GM23248 (cell line): ENCODE results near the gene TBC1D1. TPM values are rescaled to one million over a fixed set of nuclear protein-coding genes. Genes with fewer than 3 reads are reported as not detected.

Experiments
- DNase-seq: peaks from one replicate; pipeline ENCODE4 v3.0.0-alpha.2; 2015
- H2AFZ ChIP-seq: fragments of 200-600 bp; sonication (generic); 2 replicates; pipeline ENCODE4 v1.6.1; 2016; ENCODE audit warnings: antibody characterized with exemption
- H3F3A ChIP-seq: fragments of 200-600 bp; sonication (generic); 2 replicates; pipeline ENCODE4 v1.6.1; 2016; ENCODE audit warnings: mild to moderate bottlenecking, antibody characterized with exemption, mixed run types; ENCODE audit not compliant: insufficient read depth
- H3K27ac ChIP-seq: fragments of 200-600 bp; sonication (generic); 2 replicates; pipeline ENCODE4 v1.5.1; 2016; ENCODE audit warnings: mild to moderate bottlenecking
- H3K27me3 ChIP-seq: fragments of 200-600 bp; sonication (generic); replicated peaks from 2 replicates; pipeline ENCODE4 v1.6.1; 2016; ENCODE audit warnings: mild to moderate bottlenecking; ENCODE audit not compliant: insufficient read depth
- H3K36me3 ChIP-seq: fragments of 200-600 bp; sonication (generic); 2 replicates; pipeline ENCODE4 v1.6.1; 2016; ENCODE audit warnings: low read depth, mild to moderate bottlenecking
- H3K4me1 ChIP-seq: fragments of 200-600 bp; sonication (generic); 2 replicates; pipeline ENCODE4 v1.6.1; 2016; ENCODE audit warnings: mild to moderate bottlenecking; ENCODE audit not compliant: insufficient read depth
- H3K4me2 ChIP-seq: fragments of 200-600 bp; sonication (generic); one replicate; pipeline ENCODE4 v1.6.1; 2016; ENCODE audit warnings: mild to moderate bottlenecking; ENCODE audit not compliant: unreplicated experiment
- H3K4me3 ChIP-seq: fragments of 200-600 bp; sonication (generic); 2 replicates; pipeline ENCODE4 v1.5.1; 2016; ENCODE audit warnings: mild to moderate bottlenecking
- H3K79me2 ChIP-seq: fragments of 200-600 bp; sonication (generic); 2 replicates; pipeline ENCODE4 v1.6.1; 2016; ENCODE audit warnings: mild to moderate bottlenecking; ENCODE audit not compliant: insufficient read depth
- H3K9ac ChIP-seq: fragments of 200-600 bp; sonication (generic); 2 replicates; pipeline ENCODE4 v1.6.1; 2016; ENCODE audit warnings: mild to moderate bottlenecking
- H3K9me2 ChIP-seq: fragments of 200-600 bp; sonication (generic); 2 replicates; pipeline ENCODE4 v1.6.1; 2016; ENCODE audit warnings: mixed run types, mild to moderate bottlenecking, moderate library complexity; ENCODE audit not compliant: insufficient read depth
- H3K9me3 ChIP-seq: fragments of 200-600 bp; sonication (generic); one replicate; pipeline ENCODE4 v1.6.1; 2017; ENCODE audit warnings: low read depth
- H4K20me1 ChIP-seq: fragments of 200-600 bp; sonication (generic); 2 replicates; pipeline ENCODE4 v1.6.0; 2016; ENCODE audit not compliant: insufficient read depth
- EZH2 ChIP-seq: fragments of 200-600 bp; sonication (generic); IDR thresholded peaks from 2 replicates; pipeline ENCODE4 v1.6.1; 2018; ENCODE audit warnings: antibody characterized with exemption, mild to moderate bottlenecking; ENCODE audit not compliant: insufficient read depth, poor library complexity, severe bottlenecking
- EZH2phosphoT487 ChIP-seq: fragments of 200-600 bp; sonication (generic); IDR thresholded peaks from 2 replicates; pipeline ENCODE4 v1.6.1; 2018; ENCODE audit warnings: antibody characterized with exemption, moderate library complexity, mild to moderate bottlenecking, low read depth; ENCODE audit not compliant: insufficient read depth
- WGBS, 2 experiments: methylation state at CpG; one replicate each; pipeline ENCODE4 v1.1.6; 2015 to 2017; ENCODE audit warnings: low lambda C conversion rate in 2 of 2, low coverage in 1 of 2; ENCODE audit errors: missing lambda C conversion rate in 2 of 2; 5-methylcytosine and 5-hydroxymethylcytosine counted together
- in situ Hi-C: fragments of 300-500 bp; cut with MboI; formaldehyde crosslinking; loops from 2 replicates; pipeline ENCODE4 v1.15.0; 2020
- polyA plus RNA-seq: library from polyadenylated mRNA; unstranded; fragments of >200 nt; fragmentation: Nextera tagmentation; extraction: Ambion mirVana; gene quantifications from 2 replicates; pipeline ENCODE4 v1.2.1, GENCODE V29; 2016
- total RNA-seq: library from RNA; depleted of rRNA; stranded (reverse); fragments of >200 nt; shearing (Covaris generic); gene quantifications from 2 replicates; pipeline ENCODE4 v1.2.3, GENCODE V29; 2014

TBC1D1 gene
- total and polyA plus RNA-seq, 2 experiments from 2014 or later, result 12.4 to 34.6 TPM

GRCh38 chr4:37983951-37984350 lies 93.1 kb downstream of the TBC1D1 start:
- H3K4me3 ChIP-seq, result no peak overlapping the region
- no peak for DNase-seq
- H3K9ac ChIP-seq, result no peak overlapping the region
- no peaks in the 10 kb centered on the region for H3F3A ChIP-seq
- peaks cover 50% of the 10 kb centered on the region for H3K79me2 ChIP-seq
- no peaks in the 10 kb centered on the region for H3K27me3 ChIP-seq
- H2AFZ ChIP-seq, result no peak overlapping the region
- H3K9me2 ChIP-seq, result no peaks in the 10 kb centered on the region
- in situ Hi-C loops, result no loop called here
- H3K36me3 ChIP-seq, result no peaks in the 10 kb centered on the region
- H4K20me1 ChIP-seq, result no peaks in the 10 kb centered on the region
- WGBS, 2 experiments, result 68 to 77% methylated on average over 1 of the region's 1 CpG
- no peak overlapping the region for H3K4me2 ChIP-seq
- H3K9me3 ChIP-seq, result no peaks in the 10 kb centered on the region
- H3K27ac ChIP-seq, result no peak overlapping the region
- H3K4me1 ChIP-seq, result peaks cover 5% of the 10 kb centered on the region; the same call in 1 of the 2 replicates
- TF ChIP-seq EZH2phosphoT487 (no peak), EZH2 (no peak)

GRCh38 chr4:37985730-37986275 lies 94.9 kb downstream of the TBC1D1 start:
- Histone ChIP-seq H3K9ac (no peak overlapping the region), H3K9me2 (no peaks in the 10 kb centered on the region), H4K20me1 (no peaks in the 10 kb centered on the region), H3K79me2 (peaks cover 31% of the 10 kb centered on the region), H3K9me3 (no peaks in the 10 kb centered on the region), H3K36me3 (no peaks in the 10 kb centered on the region), H3K4me2 (no peak overlapping the region), H3F3A (no peaks in the 10 kb centered on the region), H3K27me3 (no peaks in the 10 kb centered on the region), H3K4me1 (0 out of 2 replicates have a peak, but pooled peaks cover 5% of the 10 kb centered on the region), H3K4me3 (no peak overlapping the region), H3K27ac (no peak overlapping the region), H2AFZ (no peak overlapping the region)
- 94 to 97% methylated on average over 3 of the region's 3 CpGs for WGBS, 2 experiments
- in situ Hi-C loops, result no loop called here
- TF ChIP-seq EZH2phosphoT487 (no peak), EZH2 (no peak)
- no peak for DNase-seq

GRCh38 chr4:37988670-37989069 lies 97.8 kb downstream of the TBC1D1 start:
- no peak for TF ChIP-seq EZH2
- no peak for TF ChIP-seq EZH2phosphoT487
- H3K4me2 ChIP-seq, result no peak overlapping the region

GRCh38 chr4:37989398-37990260 lies 98.7 kb downstream of the TBC1D1 start:
- no peak overlapping the region for H3K4me3 ChIP-seq
- TF ChIP-seq EZH2phosphoT487 (no peak), EZH2 (no peak)
- in situ Hi-C loops, result no loop called here
- no peaks in the 10 kb centered on the region for H4K20me1 ChIP-seq
- H3K79me2 ChIP-seq, result peaks cover 11% of the 10 kb centered on the region
- H3K9me2 ChIP-seq, result no peaks in the 10 kb centered on the region
- H3K27me3 ChIP-seq, result no peaks in the 10 kb centered on the region
- no peak overlapping the region for H3K9ac ChIP-seq
- 72 to 73% methylated on average over 8 of the region's 8 CpGs for WGBS, 2 experiments
- H3K36me3 ChIP-seq, result no peaks in the 10 kb centered on the region
- H3K4me2 ChIP-seq, result no peak overlapping the region
- no peak overlapping the region for H2AFZ ChIP-seq
- H3K9me3 ChIP-seq, result no peaks in the 10 kb centered on the region
- H3K4me1 ChIP-seq, result no peaks in the 10 kb centered on the region
- no peak overlapping the region for H3K27ac ChIP-seq
- DNase-seq, result no peak
- no peaks in the 10 kb centered on the region for H3F3A ChIP-seq

More at GRCh38 chr4:37988670-37989069, 97.8 kb downstream of the TBC1D1 start:
- Histone ChIP-seq H2AFZ (no peak overlapping the region), H3K79me2 (peaks cover 20% of the 10 kb centered on the region), H3K4me1 (no peaks in the 10 kb centered on the region), H3K27me3 (no peaks in the 10 kb centered on the region), H3F3A (no peaks in the 10 kb centered on the region), H3K4me3 (no peak overlapping the region), H3K27ac (no peak overlapping the region), H3K9me2 (no peaks in the 10 kb centered on the region), H3K9me3 (no peaks in the 10 kb centered on the region), H4K20me1 (no peaks in the 10 kb centered on the region), H3K36me3 (no peaks in the 10 kb centered on the region), H3K9ac (no peak overlapping the region)
- no peak for DNase-seq
- in situ Hi-C loops, result no loop called here
- 94 to 98% methylated on average over 5 of the region's 5 CpGs for WGBS, 2 experiments
